IPS-18a (cell line): ENCODE results near the gene IFI35.
"Not testable (repeated sequence)": the region's sequence is repeated elsewhere in the genome, so short reads cannot be mapped to it uniquely, and the experiment has no call there.

Experiments used
- H3K27ac ChIP-seq: one replicate; pipeline ENCODE4 v1.5.1; 2013; ENCODE audit warnings: low read length
- H3K27me3 ChIP-seq: one replicate; pipeline ENCODE4 v1.6.1; 2013; ENCODE audit warnings: mild to moderate bottlenecking, low read length; ENCODE audit not compliant: control insufficient read depth, insufficient read depth
- H3K36me3 ChIP-seq: one replicate; pipeline ENCODE4 v1.6.1; 2013; ENCODE audit warnings: low read depth, low read length; ENCODE audit not compliant: control insufficient read depth
- H3K4me1 ChIP-seq: one replicate; pipeline ENCODE4 v1.6.1; 2013; ENCODE audit warnings: low read depth, low read length; ENCODE audit not compliant: control insufficient read depth
- H3K4me3 ChIP-seq: one replicate; pipeline ENCODE4 v1.5.1; 2013; ENCODE audit warnings: low read length
- H3K9ac ChIP-seq: one replicate; pipeline ENCODE4 v1.6.1; 2013; ENCODE audit warnings: mild to moderate bottlenecking, low read length, moderate library complexity
- H3K9me3 ChIP-seq: one replicate; pipeline ENCODE4 v1.6.1; 2013; ENCODE audit warnings: low read depth, low read length; ENCODE audit not compliant: control insufficient read depth

Gene IFI35

DNA sequence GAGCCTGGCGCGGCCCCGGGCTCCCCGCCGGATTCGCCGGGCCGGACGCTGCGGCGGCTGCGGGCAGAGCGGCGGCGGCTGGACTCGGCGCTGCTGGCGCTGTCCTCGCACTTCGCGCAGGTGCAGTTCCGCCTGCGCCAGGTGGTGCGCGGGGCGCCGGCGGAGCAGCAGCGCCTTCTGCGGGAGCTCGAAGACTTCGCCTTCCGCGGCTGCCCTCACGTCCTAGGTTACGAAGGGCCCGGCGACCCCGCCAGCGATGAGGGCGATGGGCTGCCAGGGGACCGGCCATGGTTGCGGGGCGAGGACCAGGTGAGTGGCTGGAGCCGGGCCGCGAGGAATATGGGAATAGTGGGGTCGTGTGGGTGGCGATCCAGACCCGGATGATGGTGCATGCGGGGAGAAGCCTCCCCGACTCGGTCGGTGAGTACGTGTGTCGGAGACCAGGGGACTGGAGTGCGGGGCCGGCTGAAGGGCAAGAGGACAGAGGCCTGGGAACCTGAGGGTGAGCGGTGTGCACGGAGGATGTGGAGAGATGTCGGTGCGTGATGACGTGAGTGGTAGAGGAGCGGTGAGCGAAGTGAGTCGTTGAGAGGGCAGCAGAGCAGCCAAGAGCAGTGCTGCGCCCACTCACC, 25.7 kb upstream of the IFI35 start:
- Histone ChIP-seq H3K4me1 (peaks cover 9% of the 10 kb centered on the region), H3K27ac (no peak overlapping the region), H3K36me3 (peaks cover 11% of the 10 kb centered on the region), H3K9me3 (no peaks in the 10 kb centered on the region), H3K4me3 (peak overlapping the region; percentile 95), H3K9ac (peak overlapping the region; percentile 89), H3K27me3 (no peaks in the 10 kb centered on the region)

DNA sequence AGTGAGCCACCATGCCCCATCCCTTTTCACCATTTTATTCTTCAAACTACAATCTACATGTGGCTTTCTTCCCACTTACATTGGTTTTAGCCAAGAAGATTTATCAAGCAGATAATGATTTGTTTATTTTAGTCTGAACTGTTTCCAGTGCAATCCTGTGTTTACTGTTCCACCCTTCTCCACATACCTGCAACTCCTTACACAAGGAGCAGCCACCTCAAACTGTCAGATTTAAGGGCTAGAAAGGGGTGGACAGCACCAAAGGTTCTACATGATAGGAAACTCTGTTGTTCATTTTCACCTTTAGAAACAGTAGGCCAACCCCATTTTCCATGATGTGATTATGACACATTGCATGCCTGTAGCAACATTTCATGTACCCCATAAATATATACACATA, 24.3 kb upstream of the IFI35 start:
- H3K9me3 ChIP-seq, result no peaks in the 10 kb centered on the region
- no peak overlapping the region for H3K9ac ChIP-seq
- no peaks in the 10 kb centered on the region for H3K27me3 ChIP-seq
- H3K27ac ChIP-seq, result no peak overlapping the region
- H3K4me1 ChIP-seq, result peaks cover 9% of the 10 kb centered on the region
- H3K4me3 ChIP-seq, result no peak overlapping the region
- peaks cover 22% of the 10 kb centered on the region for H3K36me3 ChIP-seq

DNA sequence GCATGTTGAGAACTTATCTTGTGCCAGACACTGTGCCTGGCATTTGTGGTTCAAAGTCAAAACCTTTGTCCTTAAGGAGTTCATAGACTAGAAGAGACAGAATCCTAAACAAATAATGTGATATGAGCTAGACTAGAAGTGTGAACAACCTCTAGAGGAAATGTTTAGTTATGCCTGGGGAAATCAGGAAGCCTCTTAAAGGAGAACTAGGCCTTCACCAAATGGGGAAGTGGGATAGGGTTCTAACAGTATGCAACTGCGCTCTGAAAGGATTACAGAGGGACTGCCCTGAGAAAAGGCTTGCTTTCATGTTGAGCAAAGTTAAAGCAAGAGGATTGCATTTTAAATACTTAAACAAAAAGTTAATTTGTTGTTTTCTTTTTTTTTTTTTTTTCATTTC, 21.4 kb upstream of the IFI35 start:
- Histone ChIP-seq H3K27me3 (no peaks in the 10 kb centered on the region), H3K36me3 (peaks cover 43% of the 10 kb centered on the region), H3K9me3 (no peaks in the 10 kb centered on the region), H3K27ac (no peak overlapping the region), H3K4me1 (peaks cover 4% of the 10 kb centered on the region), H3K9ac (no peak overlapping the region), H3K4me3 (no peak overlapping the region)

DNA sequence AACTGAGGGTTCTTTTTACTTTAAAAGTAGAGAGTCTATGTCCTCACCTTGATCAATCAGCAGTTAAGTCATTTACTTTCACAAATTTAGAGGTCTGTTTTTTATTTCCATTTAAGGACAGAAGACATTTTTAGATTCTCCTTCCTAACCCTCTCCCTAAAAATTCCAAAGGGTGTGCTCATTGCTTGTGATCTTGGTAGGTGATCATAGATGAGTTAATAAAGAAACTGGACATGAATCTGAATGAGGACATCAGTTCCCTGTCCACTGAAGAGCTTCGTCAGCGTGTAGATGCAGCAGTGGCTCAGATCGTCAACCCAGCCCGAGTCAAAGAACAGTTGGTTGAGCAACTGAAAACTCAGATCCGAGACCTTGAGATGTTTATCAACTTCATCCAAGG, 17.4 kb upstream of the IFI35 start:
- no peak overlapping the region for H3K4me3 ChIP-seq
- no peaks in the 10 kb centered on the region for H3K9me3 ChIP-seq
- no peaks in the 10 kb centered on the region for H3K27me3 ChIP-seq
- no peaks in the 10 kb centered on the region for H3K4me1 ChIP-seq
- H3K27ac ChIP-seq, result no peak overlapping the region
- H3K9ac ChIP-seq, result no peak overlapping the region
- peaks cover 64% of the 10 kb centered on the region for H3K36me3 ChIP-seq

DNA sequence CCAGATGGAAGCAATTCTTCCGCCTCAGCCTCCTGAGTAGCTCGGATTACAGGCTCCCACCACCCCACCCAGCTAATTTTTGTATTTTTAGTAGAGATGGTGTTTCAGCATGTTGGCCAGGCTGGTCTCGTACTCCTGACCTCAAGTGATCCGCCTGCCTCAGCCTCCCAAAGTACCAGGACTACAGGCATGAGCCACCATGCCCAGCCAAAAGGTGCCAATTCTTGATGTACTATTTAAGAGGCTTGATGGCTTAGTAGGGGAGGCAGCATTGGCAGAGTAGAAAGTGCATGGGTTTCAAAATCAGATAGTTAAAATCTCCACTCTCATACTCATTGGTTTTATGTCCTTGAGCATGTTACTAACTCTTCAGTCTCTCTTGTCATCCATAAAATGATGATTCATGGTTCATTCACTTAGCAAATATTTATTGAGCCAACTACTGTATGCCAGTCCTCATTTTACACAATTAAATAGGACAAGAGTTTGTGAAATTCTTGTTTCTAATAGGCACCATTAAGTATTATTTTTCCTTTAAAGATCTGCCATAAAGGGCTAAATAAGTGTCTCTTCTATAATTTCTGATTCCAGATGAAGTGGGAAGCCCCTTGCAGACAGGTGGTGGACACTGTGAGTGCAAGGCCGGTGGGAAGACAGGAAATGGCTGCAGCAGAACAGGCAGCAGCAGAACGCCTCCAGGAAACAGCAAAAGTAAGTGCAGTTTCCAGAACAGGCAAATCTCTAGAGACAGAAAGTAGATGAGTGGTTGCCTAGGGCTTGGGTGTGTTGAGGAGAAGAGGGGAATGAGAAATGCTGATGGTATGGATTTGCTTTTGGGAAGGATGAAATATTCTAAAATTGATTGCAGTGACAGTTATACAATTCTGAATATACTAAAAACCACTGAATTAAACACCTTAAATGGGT, 16.6 kb upstream of the IFI35 start:
- Histone ChIP-seq H3K27ac (no peak overlapping the region), H3K4me1 (no peaks in the 10 kb centered on the region), H3K4me3 (no peak overlapping the region), H3K36me3 (peaks cover 62% of the 10 kb centered on the region), H3K27me3 (no peaks in the 10 kb centered on the region), H3K9me3 (no peaks in the 10 kb centered on the region), H3K9ac (no peak overlapping the region)

DNA sequence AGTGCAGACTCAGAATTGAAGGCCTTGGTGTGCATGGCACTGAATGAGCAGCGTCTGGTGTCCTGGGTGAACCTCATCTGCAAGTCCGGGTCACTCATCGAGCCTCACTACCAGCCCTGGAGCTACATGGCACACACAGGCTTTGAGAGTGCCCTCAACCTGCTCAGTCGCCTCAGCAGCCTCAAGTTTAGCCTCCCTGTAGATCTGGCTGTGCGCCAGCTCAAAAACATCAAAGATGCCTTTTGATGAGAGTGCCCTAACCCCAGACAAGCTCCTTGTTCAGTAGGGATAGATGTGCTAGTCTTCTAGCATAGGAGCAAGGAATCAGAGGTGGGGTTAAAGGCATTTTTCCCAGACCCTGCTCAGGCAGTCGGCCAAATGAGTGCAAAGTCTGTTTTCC, 15.1 kb upstream of the IFI35 start:
- Histone ChIP-seq H3K4me1 (no peaks in the 10 kb centered on the region), H3K9me3 (no peaks in the 10 kb centered on the region), H3K27ac (no peak overlapping the region), H3K27me3 (no peaks in the 10 kb centered on the region), H3K4me3 (no peak overlapping the region), H3K36me3 (peaks cover 52% of the 10 kb centered on the region), H3K9ac (no peak overlapping the region)

DNA sequence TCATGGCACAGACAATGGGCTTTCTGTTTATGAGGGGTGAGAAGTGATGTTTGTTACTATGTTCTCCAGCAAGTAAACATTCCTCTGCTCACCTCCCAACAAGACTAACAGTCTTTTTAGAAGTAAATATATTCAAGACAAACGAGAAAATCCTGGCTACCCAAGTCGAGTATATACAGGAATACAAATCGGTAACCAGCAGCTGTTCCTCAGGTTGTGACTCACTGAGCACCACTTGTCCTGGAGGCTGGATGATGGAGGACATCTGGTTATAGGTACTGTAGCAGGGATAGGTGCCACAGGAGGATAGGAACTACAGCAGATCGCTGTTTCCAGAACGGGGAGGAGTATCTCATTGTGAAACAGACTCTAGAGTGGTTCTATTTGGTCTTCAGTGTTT, 13.7 kb upstream of the IFI35 start:
- Histone ChIP-seq H3K36me3 (peaks cover 43% of the 10 kb centered on the region), H3K9me3 (no peaks in the 10 kb centered on the region), H3K9ac (no peak overlapping the region), H3K4me3 (no peak overlapping the region), H3K27ac (no peak overlapping the region), H3K27me3 (no peaks in the 10 kb centered on the region), H3K4me1 (peaks cover 7% of the 10 kb centered on the region)

DNA sequence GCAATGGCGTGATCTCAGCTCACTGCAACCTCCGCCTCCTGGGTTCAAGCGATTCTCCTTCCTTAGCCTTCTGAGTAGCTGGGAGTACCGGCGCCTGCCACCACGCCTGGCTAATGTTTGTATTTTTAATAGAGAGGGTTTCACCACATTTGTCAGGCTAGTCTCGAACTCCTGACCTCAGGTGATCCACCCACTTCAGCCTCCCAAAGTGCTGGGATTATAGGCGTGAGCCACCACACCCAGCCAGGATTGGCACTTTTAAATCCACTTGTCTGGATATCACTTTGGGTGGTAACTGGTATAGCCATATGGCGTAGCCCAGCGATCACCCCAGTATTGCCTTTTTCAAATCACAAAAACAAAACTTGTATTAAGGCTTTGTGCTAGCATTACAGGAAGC, 12.7 kb upstream of the IFI35 start:
- not testable (repeated sequence) for H3K9ac ChIP-seq, H3K9me3 ChIP-seq, H3K4me3 ChIP-seq, H3K27ac ChIP-seq, H3K27me3 ChIP-seq, H3K4me1 ChIP-seq
- peaks cover 38% of the 10 kb centered on the region for H3K36me3 ChIP-seq

DNA sequence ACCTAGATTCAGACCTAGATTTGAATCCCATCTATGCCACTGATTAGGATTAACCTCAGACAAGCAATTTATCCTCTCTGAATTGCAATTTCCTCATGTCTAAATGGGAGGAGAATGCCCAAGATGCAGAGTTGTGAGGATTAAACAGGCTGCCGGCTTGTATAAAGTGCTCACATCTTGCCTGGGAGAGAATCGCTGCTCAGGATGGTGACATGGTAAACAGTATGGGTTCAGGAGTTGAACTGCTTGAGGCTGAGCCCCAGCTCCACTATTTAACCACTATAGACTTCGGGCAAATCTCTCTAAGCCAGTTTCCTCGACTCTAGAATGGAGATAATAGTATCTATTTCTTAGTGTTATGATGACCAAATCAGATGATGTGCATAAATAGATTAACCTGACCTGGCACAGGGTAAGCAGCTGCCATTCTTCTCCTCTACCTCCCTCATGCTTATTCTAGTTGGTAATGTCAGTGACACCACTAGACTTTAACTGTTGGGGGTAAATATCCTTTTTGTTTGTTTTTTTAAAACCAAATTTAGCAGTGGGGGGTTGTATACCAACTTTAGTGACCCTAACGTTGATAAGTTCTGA, 9.1 kb upstream of the IFI35 start:
- Histone ChIP-seq H3K9ac (peak overlapping the region; percentile 43), H3K27ac (no peak overlapping the region), H3K4me3 (peak overlapping the region; percentile 97), H3K4me1 (peaks cover 12% of the 10 kb centered on the region), H3K9me3 (no peaks in the 10 kb centered on the region), H3K36me3 (peaks cover 38% of the 10 kb centered on the region), H3K27me3 (no peaks in the 10 kb centered on the region)

DNA sequence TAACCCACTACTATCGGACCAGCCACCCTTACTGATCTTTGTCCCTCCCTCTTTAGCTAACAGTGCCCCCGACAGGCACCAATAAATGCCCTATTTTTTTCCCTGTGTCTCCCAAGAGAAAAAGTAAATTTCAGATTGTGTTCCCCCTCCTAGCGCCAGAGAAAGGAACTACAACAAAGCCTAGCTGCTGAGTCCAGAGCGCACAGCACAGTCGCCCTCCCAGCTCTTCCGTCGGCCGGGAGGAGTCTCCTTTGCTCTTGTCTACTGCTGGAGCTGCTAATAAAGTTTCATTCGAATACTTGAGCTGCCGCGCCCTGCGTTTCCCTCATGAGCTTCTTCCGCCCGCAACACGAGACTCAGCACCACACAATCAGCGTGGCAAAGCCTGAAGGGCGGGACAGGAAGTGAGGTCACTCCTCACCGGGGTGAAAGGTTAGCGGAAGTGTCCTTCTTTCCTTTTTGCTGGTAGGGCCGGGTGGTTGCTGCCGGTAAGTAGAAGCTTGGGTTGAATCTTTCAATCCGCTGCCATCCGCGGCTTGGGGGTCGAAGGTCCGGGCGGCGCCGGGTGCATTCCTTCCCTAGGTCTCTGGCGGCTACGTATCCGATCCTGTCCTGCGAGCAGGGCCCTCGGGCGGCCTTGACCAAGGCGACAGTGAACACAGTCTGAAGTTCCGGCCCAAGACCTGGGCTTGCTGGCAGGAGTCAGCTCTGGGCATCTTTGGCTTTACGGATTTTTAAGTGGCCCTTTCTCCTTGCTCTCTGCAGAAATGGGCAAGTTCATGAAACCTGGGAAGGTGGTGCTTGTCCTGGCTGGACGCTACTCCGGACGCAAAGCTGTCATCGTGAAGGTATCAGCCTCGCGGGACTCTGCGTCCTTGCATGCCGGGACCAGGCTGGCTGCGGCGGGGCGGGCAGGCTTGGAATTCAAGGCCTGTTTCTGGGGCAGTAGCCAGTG, 8.3 kb upstream of the IFI35 start, which contains the start of gene RPL27:
RPL27 (plus strand) TSS at position 436 of the 955 bp plus-strand sequence; CDS start at position 768, 332 bp downstream.
- H3K27ac ChIP-seq, result peak within 1 kb of the TSS; percentile 93
- peaks cover 38% of the 10 kb centered on the region for H3K36me3 ChIP-seq
- H3K9ac ChIP-seq, result peak within 1 kb of the TSS; percentile 97
- no peaks in the 10 kb centered on the region for H3K27me3 ChIP-seq
- H3K4me3 ChIP-seq, result peak within 1 kb of the TSS; percentile 97
- peaks cover 12% of the 10 kb centered on the region for H3K4me1 ChIP-seq
- H3K9me3 ChIP-seq, result no peaks in the 10 kb centered on the region
